Testis (tissue), 2 donors: Measurements from ENCODE around the gene UTS2.

Source experiments
- POLR2A ChIP-seq: fragments of 450-650 bp; IDR thresholded peaks from one replicate; pipeline ENCODE4 v1.6.1; 2017; ENCODE audit warnings: antibody characterized with exemption, mild to moderate bottlenecking, moderate library complexity
- TF ChIP-seq, protein P1 (sequence below), 3 experiments: fragments of 450-650 bp in 2 of 3; fragments of 200-600 bp in 1 of 3; sonication (generic) in 1 of 3; IDR thresholded peaks; one replicate each; pipeline ENCODE4 v1.5.1; 2016 to 2019; ENCODE audit warnings: antibody characterized with exemption in 3 of 3, mild to moderate bottlenecking in 2 of 3, moderate library complexity in 1 of 3

- TF ChIP-seq, protein P1, sequence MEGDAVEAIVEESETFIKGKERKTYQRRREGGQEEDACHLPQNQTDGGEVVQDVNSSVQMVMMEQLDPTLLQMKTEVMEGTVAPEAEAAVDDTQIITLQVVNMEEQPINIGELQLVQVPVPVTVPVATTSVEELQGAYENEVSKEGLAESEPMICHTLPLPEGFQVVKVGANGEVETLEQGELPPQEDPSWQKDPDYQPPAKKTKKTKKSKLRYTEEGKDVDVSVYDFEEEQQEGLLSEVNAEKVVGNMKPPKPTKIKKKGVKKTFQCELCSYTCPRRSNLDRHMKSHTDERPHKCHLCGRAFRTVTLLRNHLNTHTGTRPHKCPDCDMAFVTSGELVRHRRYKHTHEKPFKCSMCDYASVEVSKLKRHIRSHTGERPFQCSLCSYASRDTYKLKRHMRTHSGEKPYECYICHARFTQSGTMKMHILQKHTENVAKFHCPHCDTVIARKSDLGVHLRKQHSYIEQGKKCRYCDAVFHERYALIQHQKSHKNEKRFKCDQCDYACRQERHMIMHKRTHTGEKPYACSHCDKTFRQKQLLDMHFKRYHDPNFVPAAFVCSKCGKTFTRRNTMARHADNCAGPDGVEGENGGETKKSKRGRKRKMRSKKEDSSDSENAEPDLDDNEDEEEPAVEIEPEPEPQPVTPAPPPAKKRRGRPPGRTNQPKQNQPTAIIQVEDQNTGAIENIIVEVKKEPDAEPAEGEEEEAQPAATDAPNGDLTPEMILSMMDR (IDR thresholded peaks at IDR 0.05): no peak
- no peak for TF ChIP-seq POLR2A
Observed at GRCh38 chr1:7886405-7886745, 33.5 kb upstream of the UTS2 start.
